Astrocyte (in vitro differentiated cells and primary cell): ENCODE data around the gene ABCA1. TPM values are rescaled to one million over a fixed set of nuclear protein-coding genes. Genes with fewer than 3 reads are reported as not detected.

Source experiments
- DNase-seq: peaks from one replicate; pipeline ENCODE4 v3.0.0-alpha.2; 2010; ENCODE audit warnings: low read depth
- FAIRE-seq: peaks from 2 replicates; lab custom pipeline; 2011; peaks lifted over from hg19 to GRCh38; lab: Jason Lieb, UNC
- H2AFZ ChIP-seq: 2 replicates; pipeline ENCODE4 v1.6.0; 2012; ENCODE audit warnings: low read depth, low read length, inconsistent platforms
- H3K27ac ChIP-seq: 2 replicates; pipeline ENCODE4 v1.5.1; 2011; ENCODE audit warnings: low read depth, low read length, inconsistent platforms
- H3K27me3 ChIP-seq: 2 replicates; pipeline ENCODE4 v1.6.0; 2011; ENCODE audit warnings: low read length, inconsistent platforms; ENCODE audit not compliant: insufficient read depth
- H3K36me3 ChIP-seq: 2 replicates; pipeline ENCODE4 v1.5.1; 2011; ENCODE audit warnings: low read length, inconsistent platforms; ENCODE audit not compliant: insufficient read depth
- H3K4me1 ChIP-seq: 2 replicates; pipeline ENCODE4 v1.5.1; 2011; ENCODE audit warnings: low read length, inconsistent platforms; ENCODE audit not compliant: insufficient read depth
- H3K4me2 ChIP-seq: 2 replicates; pipeline ENCODE4 v1.6.0; 2012; ENCODE audit warnings: low read length, inconsistent platforms
- H3K4me3 ChIP-seq: 2 replicates; pipeline ENCODE4 v1.5.1; 2011; ENCODE audit warnings: low read depth, mild to moderate bottlenecking, low read length, inconsistent platforms; ENCODE audit not compliant: insufficient read depth
- H3K79me2 ChIP-seq: 2 replicates; pipeline ENCODE4 v1.6.0; 2012; ENCODE audit warnings: mild to moderate bottlenecking, low read length, inconsistent platforms; ENCODE audit not compliant: insufficient read depth
- H3K9ac ChIP-seq: 2 replicates; pipeline ENCODE4 v1.6.0; 2012; ENCODE audit warnings: mild to moderate bottlenecking, low read length, inconsistent platforms
- H3K9me3 ChIP-seq: 2 replicates; pipeline ENCODE4 v1.5.1; 2012; ENCODE audit warnings: low read depth, mild to moderate bottlenecking, low read length, inconsistent platforms; ENCODE audit not compliant: insufficient read depth
- H4K20me1 ChIP-seq: 2 replicates; pipeline ENCODE4 v1.6.0; 2012; ENCODE audit warnings: low read length, inconsistent platforms; ENCODE audit not compliant: insufficient read depth
- H3K27ac Mint-ChIP-seq: one replicate; pipeline ENCODE4 v1.8.0; 2021; ENCODE audit warnings: mild to moderate bottlenecking, mixed read lengths; ENCODE audit not compliant: unreplicated experiment
- H3K27me3 Mint-ChIP-seq: one replicate; pipeline ENCODE4 v1.8.0; 2021; ENCODE audit warnings: low read depth, mixed read lengths; ENCODE audit not compliant: unreplicated experiment
- H3K36me3 Mint-ChIP-seq: one replicate; pipeline ENCODE4 v1.8.0; 2021; ENCODE audit warnings: low read depth, mixed read lengths; ENCODE audit not compliant: unreplicated experiment
- H3K4me1 Mint-ChIP-seq: one replicate; pipeline ENCODE4 v1.8.0; 2021; ENCODE audit warnings: low read depth, mixed read lengths; ENCODE audit not compliant: unreplicated experiment
- H3K4me3 Mint-ChIP-seq: one replicate; pipeline ENCODE4 v1.8.0; 2021; ENCODE audit warnings: mild to moderate bottlenecking, moderate library complexity, mixed read lengths; ENCODE audit not compliant: unreplicated experiment
- H3K9me3 Mint-ChIP-seq: one replicate; pipeline ENCODE4 v1.8.0; 2021; ENCODE audit warnings: mild to moderate bottlenecking, mixed read lengths; ENCODE audit not compliant: unreplicated experiment
- EZH2 ChIP-seq: IDR thresholded peaks from 2 replicates; pipeline ENCODE4 v1.6.1; 2012; ENCODE audit warnings: mild to moderate bottlenecking, low read length, inconsistent platforms; ENCODE audit not compliant: insufficient read depth
- total RNA-seq: library from RNA; stranded (reverse); gene quantifications from 2 replicates; pipeline ENCODE4 v1.2.1, GENCODE V29; 2021
- TF ChIP-seq, protein P1 (sequence below): IDR thresholded peaks from 2 replicates; pipeline ENCODE4 v1.5.1; 2011; ENCODE audit warnings: low read depth, mild to moderate bottlenecking, inconsistent platforms, low read length, moderate library complexity; ENCODE audit not compliant: insufficient read depth

The ABCA1 gene
- total RNA-seq, 1 donor from 2014 or later, result 109 TPM

DNA sequence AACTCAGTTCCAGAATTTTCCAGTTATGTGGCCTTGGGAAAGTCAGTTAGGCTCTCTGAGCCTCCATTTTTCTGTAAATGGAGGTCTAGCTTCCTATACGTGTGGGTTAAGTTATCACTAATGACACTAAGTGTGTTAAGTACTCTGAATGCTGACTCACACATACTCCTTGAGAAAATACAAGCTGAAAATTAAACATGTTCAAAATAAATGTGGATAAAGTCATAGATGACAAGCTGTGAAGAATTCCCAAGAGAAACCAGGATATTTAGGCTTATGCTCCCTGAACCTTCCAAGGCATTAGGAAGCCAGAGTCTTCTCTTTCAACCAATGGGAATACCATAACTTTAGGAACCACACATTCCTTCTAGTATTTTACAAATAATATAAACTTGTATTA, 58.1 kb downstream of the ABCA1 start:
- Mint-ChIP-seq H3K4me3 (no peak overlapping the region), H3K9me3 (no peaks in the 10 kb centered on the region), H3K36me3 (peaks cover 34% of the 10 kb centered on the region), H3K4me1 (peaks cover 72% of the 10 kb centered on the region), H3K27me3 (no peaks in the 10 kb centered on the region), H3K27ac (peak overlapping the region; percentile 89)
- Histone ChIP-seq H3K4me3 (no peak overlapping the region), H3K36me3 (peaks cover 11% of the 10 kb centered on the region), H3K9ac (peak overlapping the region; percentile 67), H3K27me3 (no peaks in the 10 kb centered on the region), H3K27ac (peak overlapping the region; percentile 89), H3K4me2 (peak overlapping the region; percentile 43), H2AFZ (no peak overlapping the region), H3K79me2 (peaks cover 13% of the 10 kb centered on the region), H3K9me3 (no peaks in the 10 kb centered on the region), H3K4me1 (peaks cover 60% of the 10 kb centered on the region), H4K20me1 (no peaks in the 10 kb centered on the region)
- FAIRE-seq (no peak), DNase-seq (peak; percentile 56)
- TF ChIP-seq EZH2, result no peak
- TF ChIP-seq, protein P1, sequence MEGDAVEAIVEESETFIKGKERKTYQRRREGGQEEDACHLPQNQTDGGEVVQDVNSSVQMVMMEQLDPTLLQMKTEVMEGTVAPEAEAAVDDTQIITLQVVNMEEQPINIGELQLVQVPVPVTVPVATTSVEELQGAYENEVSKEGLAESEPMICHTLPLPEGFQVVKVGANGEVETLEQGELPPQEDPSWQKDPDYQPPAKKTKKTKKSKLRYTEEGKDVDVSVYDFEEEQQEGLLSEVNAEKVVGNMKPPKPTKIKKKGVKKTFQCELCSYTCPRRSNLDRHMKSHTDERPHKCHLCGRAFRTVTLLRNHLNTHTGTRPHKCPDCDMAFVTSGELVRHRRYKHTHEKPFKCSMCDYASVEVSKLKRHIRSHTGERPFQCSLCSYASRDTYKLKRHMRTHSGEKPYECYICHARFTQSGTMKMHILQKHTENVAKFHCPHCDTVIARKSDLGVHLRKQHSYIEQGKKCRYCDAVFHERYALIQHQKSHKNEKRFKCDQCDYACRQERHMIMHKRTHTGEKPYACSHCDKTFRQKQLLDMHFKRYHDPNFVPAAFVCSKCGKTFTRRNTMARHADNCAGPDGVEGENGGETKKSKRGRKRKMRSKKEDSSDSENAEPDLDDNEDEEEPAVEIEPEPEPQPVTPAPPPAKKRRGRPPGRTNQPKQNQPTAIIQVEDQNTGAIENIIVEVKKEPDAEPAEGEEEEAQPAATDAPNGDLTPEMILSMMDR, result no peak

GRCh38 chr9:104868687-104869404, 59.1 kb downstream of the ABCA1 start:
- Mint-ChIP-seq H3K9me3 (no peaks in the 10 kb centered on the region), H3K4me3 (peak overlapping the region; percentile 34), H3K27me3 (no peaks in the 10 kb centered on the region), H3K4me1 (peaks cover 77% of the 10 kb centered on the region), H3K27ac (peak overlapping the region; percentile 89), H3K36me3 (peaks cover 32% of the 10 kb centered on the region)
- peak; percentile 94 for DNase-seq
- peak overlapping the region; percentile 43 for H3K4me2 ChIP-seq
- H3K27me3 ChIP-seq, result no peaks in the 10 kb centered on the region
- H3K79me2 ChIP-seq, result peaks cover 10% of the 10 kb centered on the region
- H3K4me3 ChIP-seq, result no peak overlapping the region
- no peaks in the 10 kb centered on the region for H4K20me1 ChIP-seq
- peaks cover 66% of the 10 kb centered on the region for H3K4me1 ChIP-seq
- H3K36me3 ChIP-seq, result peaks cover 11% of the 10 kb centered on the region
- peak overlapping the region; percentile 89 for H3K27ac ChIP-seq
- H3K9me3 ChIP-seq, result no peaks in the 10 kb centered on the region
- no peak for FAIRE-seq
- peak overlapping the region; percentile 67 for H3K9ac ChIP-seq
- TF ChIP-seq, protein P1, result no peak
- no peak for TF ChIP-seq EZH2
- H2AFZ ChIP-seq, result no peak overlapping the region

DNA sequence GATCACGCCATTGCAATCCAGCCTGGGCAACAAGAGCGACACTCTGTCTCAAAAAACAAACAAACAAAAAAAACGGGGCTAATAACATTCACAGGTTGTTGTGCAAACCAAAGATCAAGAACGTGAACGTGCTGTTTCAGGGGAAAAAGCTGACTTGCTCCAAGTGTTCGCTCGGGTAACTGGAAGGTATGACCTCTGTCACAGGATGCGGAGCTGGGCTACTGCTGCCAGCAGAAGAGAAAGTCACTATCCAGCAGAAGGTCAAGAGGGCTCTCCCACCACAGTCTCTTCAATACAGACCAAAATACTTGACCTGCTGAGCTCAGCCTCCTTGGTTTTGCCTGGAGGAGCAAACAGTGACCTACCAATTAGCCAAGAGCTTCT, 59.7 kb downstream of the ABCA1 start:
- no peak overlapping the region for H2AFZ ChIP-seq
- peaks cover 10% of the 10 kb centered on the region for H3K79me2 ChIP-seq
- peak overlapping the region; percentile 89 for H3K27ac Mint-ChIP-seq
- no peaks in the 10 kb centered on the region for H4K20me1 ChIP-seq
- DNase-seq (no peak), FAIRE-seq (no peak)
- peak overlapping the region; percentile 43 for H3K4me2 ChIP-seq
- no peaks in the 10 kb centered on the region for H3K27me3 Mint-ChIP-seq
- peaks cover 30% of the 10 kb centered on the region for H3K36me3 Mint-ChIP-seq
- peak overlapping the region; percentile 67 for H3K9ac ChIP-seq
- peaks cover 77% of the 10 kb centered on the region for H3K4me1 Mint-ChIP-seq
- TF ChIP-seq, protein P1, result no peak
- no peak for TF ChIP-seq EZH2
- H3K4me3 Mint-ChIP-seq, result no peak overlapping the region
- peaks cover 66% of the 10 kb centered on the region for H3K4me1 ChIP-seq
- no peak overlapping the region for H3K4me3 ChIP-seq
- peaks cover 11% of the 10 kb centered on the region for H3K36me3 ChIP-seq
- H3K9me3 Mint-ChIP-seq, result no peaks in the 10 kb centered on the region
- H3K27me3 ChIP-seq, result no peaks in the 10 kb centered on the region
- peak overlapping the region; percentile 89 for H3K27ac ChIP-seq
- no peaks in the 10 kb centered on the region for H3K9me3 ChIP-seq
